H1 (cell line): ENCODE measurements around the gene CHPF2. TPM values are rescaled to one million over a fixed set of nuclear protein-coding genes. Genes with fewer than 3 reads are reported as not detected.
A peak's percentile ranks its signal among the peaks of the same experiment; 100 is the strongest.

Source experiments
- CTCF ChIA-PET: fragments of 300-600 bp; sonication (Branson Sonifier 250); formaldehyde crosslinking; loops from one replicate; lab custom pipeline; 2021; ENCODE audit not compliant: partially characterized antibody; lab: Charles Lee
- POLR2A ChIA-PET: fragments of 300-600 bp; sonication (Branson Sonifier 250); formaldehyde crosslinking; loops from one replicate; lab custom pipeline; 2021; ENCODE audit warnings: inconsistent platforms; ENCODE audit not compliant: partially characterized antibody; lab: Charles Lee
- DNase-seq, 2 experiments: peaks; one replicate each; pipeline versions ENCODE4 v3.0.0 to v3.0.0-alpha.2; 2010 to 2022; ENCODE audit warnings: low spot score in 2 of 2, low read depth in 1 of 2, mixed read lengths in 1 of 2
- FAIRE-seq: peaks from 2 replicates; lab custom pipeline; 2011; peaks lifted over from hg19 to GRCh38; lab: Jason Lieb, UNC
- H2AFZ ChIP-seq: 2 replicates; pipeline ENCODE4 v1.8.1; 2012; ENCODE audit warnings: low read length, inconsistent platforms
- H2AK5ac ChIP-seq: 2 replicates; pipeline ENCODE4 v1.6.1; 2013; ENCODE audit warnings: low read depth, low read length
- H2BK120ac ChIP-seq: replicated peaks from 2 replicates; pipeline ENCODE3; 2013; ENCODE audit warnings: low read depth, low read length, inconsistent platforms
- H2BK12ac ChIP-seq: 2 replicates; pipeline ENCODE4 v1.6.1; 2013; ENCODE audit warnings: low read depth, low read length
- H2BK15ac ChIP-seq: 2 replicates; pipeline ENCODE4 v1.6.1; 2013; ENCODE audit warnings: low read length
- H2BK20ac ChIP-seq: 2 replicates; pipeline ENCODE4 v1.6.1; 2013; ENCODE audit warnings: low read length
- H2BK5ac ChIP-seq: 2 replicates; pipeline ENCODE4 v1.6.1; 2013; ENCODE audit warnings: low read depth, low read length
- H3K14ac ChIP-seq: 2 replicates; pipeline ENCODE4 v1.6.1; 2013; ENCODE audit warnings: inconsistent platforms; ENCODE audit not compliant: insufficient read length
- H3K18ac ChIP-seq: 2 replicates; pipeline ENCODE4 v1.6.1; 2013; ENCODE audit warnings: low read length; ENCODE audit errors: extremely low read depth
- H3K23ac ChIP-seq: 2 replicates; pipeline ENCODE4 v1.6.1; 2013; ENCODE audit warnings: inconsistent platforms; ENCODE audit not compliant: insufficient read length
- H3K23me2 ChIP-seq: 2 replicates; pipeline ENCODE4 v1.6.1; 2013; ENCODE audit warnings: low read depth, low read length
- H3K27ac ChIP-seq: 2 replicates; pipeline ENCODE4 v1.6.1; 2011; ENCODE audit warnings: low read depth, low read length, inconsistent platforms
- H3K27me3 ChIP-seq, 4 experiments: replicated peaks in 1 of 4; 1 replicate in 1 of 4; 2 replicates in 3 of 4; pipeline versions ENCODE4 v1.6.1 to v1.8.1; 2011 to 2013; ENCODE audit warnings: low read length in 3 of 4, mild to moderate bottlenecking in 3 of 4, inconsistent platforms in 2 of 4, mixed read lengths in 2 of 4, moderate library complexity in 1 of 4; ENCODE audit not compliant: control insufficient read depth in 3 of 4, insufficient read depth in 3 of 4; ENCODE audit errors: extremely low read depth in 1 of 4
- H3K36me3 ChIP-seq, 4 experiments: 2 replicates each; pipeline versions ENCODE4 v1.6.1 to v1.8.1; 2011 to 2013; ENCODE audit warnings: mild to moderate bottlenecking in 4 of 4, low read length in 3 of 4, moderate library complexity in 2 of 4, control low read depth in 1 of 4, inconsistent platforms in 1 of 4; ENCODE audit not compliant: insufficient read depth in 4 of 4, control insufficient read depth in 2 of 4
- H3K4ac ChIP-seq: replicated peaks from 2 replicates; pipeline ENCODE3; 2013; ENCODE audit warnings: low read length, low read depth, mixed read lengths, inconsistent platforms; ENCODE audit not compliant: insufficient read length
- H3K4me1 ChIP-seq, 4 experiments: replicated peaks in 1 of 4; 1 replicate in 1 of 4; 2 replicates in 3 of 4; pipeline versions ENCODE4 v1.6.1 to v1.8.1; 2011 to 2013; ENCODE audit warnings: low read length in 3 of 4, inconsistent platforms in 2 of 4, mixed read lengths in 1 of 4; ENCODE audit not compliant: insufficient read depth in 4 of 4, control insufficient read depth in 3 of 4
- H3K4me2 ChIP-seq, 2 experiments: 2 replicates each; pipeline versions ENCODE4 v1.6.1 to v1.8.1; 2011 to 2013; ENCODE audit warnings: low read depth in 2 of 2, low read length in 2 of 2, control low read depth in 1 of 2, inconsistent platforms in 1 of 2, mild to moderate bottlenecking in 1 of 2; ENCODE audit not compliant: insufficient read depth in 1 of 2
- H3K4me3 ChIP-seq, 4 experiments: fragments of 200-600, 300-600 bp in 1 of 4; sonication (generic), shearing (Covaris generic), sonication (Bioruptor Twin) in 1 of 4; 2 replicates each; pipeline versions ENCODE4 v1.5.1 to v1.8.1; 2011 to 2016; ENCODE audit warnings: low read length in 4 of 4, low read depth in 3 of 4, control low read depth in 2 of 4, inconsistent platforms in 2 of 4, mild to moderate bottlenecking in 2 of 4, mixed read lengths in 1 of 4, moderate library complexity in 1 of 4; ENCODE audit not compliant: insufficient read depth in 2 of 4; ENCODE audit errors: extremely low read depth in 1 of 4
- H3K56ac ChIP-seq: replicated peaks from 2 replicates; pipeline ENCODE3; 2013; ENCODE audit warnings: low read depth, mild to moderate bottlenecking, mixed read lengths, low read length, inconsistent platforms; ENCODE audit not compliant: insufficient read length
- H3K79me1 ChIP-seq: 2 replicates; pipeline ENCODE4 v1.6.1; 2013; ENCODE audit warnings: low read depth, low read length, control low read depth
- H3K79me2 ChIP-seq, 2 experiments: 2 replicates each; pipeline versions ENCODE4 v1.6.1 to v1.8.1; 2012 to 2013; ENCODE audit warnings: low read length in 2 of 2, mild to moderate bottlenecking in 2 of 2, inconsistent platforms in 1 of 2; ENCODE audit not compliant: insufficient read depth in 2 of 2, control insufficient read depth in 1 of 2
- H3K9ac ChIP-seq, 4 experiments: replicated peaks in 1 of 4; 1 replicate in 1 of 4; 2 replicates in 3 of 4; pipeline versions ENCODE4 v1.6.1 to v1.8.1; 2011 to 2013; ENCODE audit warnings: low read depth in 3 of 4, low read length in 3 of 4, control low read depth in 2 of 4, mild to moderate bottlenecking in 2 of 4, moderate library complexity in 2 of 4, inconsistent platforms in 1 of 4; ENCODE audit errors: extremely low read depth in 1 of 4
- H3K9me3 ChIP-seq, 2 experiments: 2 replicates each; pipeline versions ENCODE4 v1.6.1 to v1.8.1; 2012 to 2013; ENCODE audit warnings: mild to moderate bottlenecking in 2 of 2, moderate library complexity in 2 of 2, control low read depth in 1 of 2, inconsistent platforms in 1 of 2, low read depth in 1 of 2, low read length in 1 of 2, mixed read lengths in 1 of 2; ENCODE audit not compliant: insufficient read depth in 2 of 2
- H4K20me1 ChIP-seq, 2 experiments: replicated peaks in 1 of 2; 2 replicates each; pipeline versions ENCODE3 to v1.8.1; 2011 to 2013; ENCODE audit warnings: inconsistent platforms in 2 of 2, low read length in 2 of 2, mild to moderate bottlenecking in 1 of 2; ENCODE audit not compliant: insufficient read depth in 2 of 2, control insufficient read depth in 1 of 2
- H4K5ac ChIP-seq: 2 replicates; pipeline ENCODE4 v1.6.1; 2013; ENCODE audit warnings: low read length, low read depth, mixed read lengths, inconsistent platforms; ENCODE audit not compliant: insufficient read length
- H4K8ac ChIP-seq: 2 replicates; pipeline ENCODE4 v1.8.0; 2013; ENCODE audit warnings: mild to moderate bottlenecking, moderate library complexity, low read length, inconsistent platforms; ENCODE audit not compliant: insufficient read depth; ENCODE audit errors: extremely low read depth
- H4K91ac ChIP-seq: replicated peaks from 2 replicates; pipeline ENCODE3; 2013; ENCODE audit warnings: low read length, mixed read lengths, inconsistent platforms; ENCODE audit not compliant: insufficient read length
- EP300 ChIP-seq, 2 experiments: IDR thresholded peaks; 1 replicate in 1 of 2; 2 replicates in 1 of 2; pipeline ENCODE4 v1.6.1; 2011 to 2012; ENCODE audit warnings: low read depth in 2 of 2, low read length in 2 of 2, mild to moderate bottlenecking in 2 of 2, borderline replicate concordance in 1 of 2, inconsistent platforms in 1 of 2, moderate library complexity in 1 of 2
- TAF7 ChIP-seq: optimal IDR thresholded peaks from 2 replicates; pipeline ENCODE3; 2011; ENCODE audit warnings: low read depth, mild to moderate bottlenecking, inconsistent platforms, low read length, moderate library complexity, borderline replicate concordance
- WGBS, 2 experiments: shearing (Covaris generic) in 1 of 2; methylation state at CpG; one replicate each; pipeline versions ENCODE4 v1.1.6 to v1.1.7; 2013 to 2015; ENCODE audit warnings: low lambda C conversion rate in 2 of 2, mixed read lengths in 2 of 2, inconsistent platforms in 1 of 2, low coverage in 1 of 2, missing lambda C conversion rate in 1 of 2; ENCODE audit not compliant: insufficient replicate concordance in 2 of 2, insufficient coverage in 1 of 2, insufficient read length in 1 of 2; ENCODE audit errors: extremely low coverage in 1 of 2, missing lambda C conversion rate in 1 of 2; 5-methylcytosine and 5-hydroxymethylcytosine counted together
- polyA plus RNA-seq, 7 experiments: library from polyadenylated mRNA; depleted of rRNA in 3 of 7; stranded (reverse) in 5 of 7; unstranded in 2 of 7; fragments of >200 nt in 5 of 7; fragments of 200-250 nt in 2 of 7; gene quantifications; 1 replicate in 5 of 7; 2 replicates in 1 of 7; 4 replicates in 1 of 7; pipeline versions ENCODE4 v1.2.1 to v1.2.3, GENCODE V29; 2011 to 2013; ENCODE audit warnings: missing spikeins in 2 of 7, mixed read lengths in 2 of 7
- total RNA-seq: library from RNA; stranded (reverse); fragmentation: NEBNext Ultra II Directional; extraction: Animal tissue kit (Norgen Biotek cat#: 25700); gene quantifications from 2 replicates; pipeline ENCODE4 v1.2.1, GENCODE V29; 2021

The CHPF2 gene
- total and polyA plus RNA-seq, 2 of the 8 experiments (the other 6 are each of a cell fraction or from before 2014, with no cell fraction given) = 14.4 to 20.6 TPM

GRCh38 chr7:151241755-151242096 is 9.4 kb downstream of the CHPF2 start:
- H3K23ac ChIP-seq = no peak overlapping the region
- H4K8ac ChIP-seq = no peak overlapping the region
- H2BK5ac ChIP-seq = no peak overlapping the region
- peaks cover 2 to 10% (median 3%) of the 10 kb centered on the region in 4 experiments; a peak in 6 of 8 replicates for H3K36me3 ChIP-seq
- no peak overlapping the region for H2BK20ac ChIP-seq
- H3K23me2 ChIP-seq = peaks cover 8% of the 10 kb centered on the region; the same call in 1 of the 2 replicates
- DNase-seq (no peak), FAIRE-seq (no peak)
- H3K4ac ChIP-seq = no peak overlapping the region
- H2BK120ac ChIP-seq = no peak overlapping the region
- no peaks in the 10 kb centered on the region for H3K9me3 ChIP-seq
- H2BK12ac ChIP-seq = 0 out of 2 replicates have a peak overlapping the region, but pooled peaks have one; percentile 39
- H4K20me1 ChIP-seq = peaks cover 0 to 10% of the 10 kb centered on the region in 2 experiments
- no peak overlapping the region for H3K27ac ChIP-seq
- WGBS, 2 experiments = 98% methylated on average over 9 of the region's 9 CpGs; no CpG with 5 or more reads in 1 of the 2 experiments
- H3K14ac ChIP-seq = no peak overlapping the region
- ChIA-PET POLR2A (interaction anchor here (0.7 to 5.7 kb wide), 4 partner anchors 8 to 44 kb away, joined by 3 to 22 read pairs (median 13); partner anchors contain the start of genes ABCF2 and CHPF2), CTCF (interaction anchor here (1.0 to 5.1 kb wide), 7 partner anchors 7 to 117 kb away, joined by 3 to 71 read pairs (median 20); partner anchors contain the start of genes ABCF2 and CHPF2)
- H3K18ac ChIP-seq = no peak overlapping the region
- no peak overlapping the region for H4K91ac ChIP-seq
- H3K9ac ChIP-seq = no peak overlapping the region
- H3K79me1 ChIP-seq = peaks cover 5% of the 10 kb centered on the region; the same call in 1 of the 2 replicates
- H3K4me2 ChIP-seq = no peak overlapping the region
- H3K79me2 ChIP-seq = no peaks in the 10 kb centered on the region
- H3K56ac ChIP-seq = no peak overlapping the region
- no peak overlapping the region for H2AK5ac ChIP-seq
- H2BK15ac ChIP-seq = no peak overlapping the region
- peaks cover 3 to 20% (median 18%) of the 10 kb centered on the region in 4 experiments for H3K27me3 ChIP-seq
- peaks cover 0 to 28% (median 20%) of the 10 kb centered on the region in 4 experiments; a peak in 6 of 7 replicates for H3K4me1 ChIP-seq
- H4K5ac ChIP-seq = no peak overlapping the region
- H2AFZ ChIP-seq = no peak overlapping the region
- H3K4me3 ChIP-seq = no peak overlapping the region
- no peak for TF ChIP-seq EP300 (IDR thresholded peaks at IDR 0.05; ENCODE audit: borderline replicate concordance in 1 of 2, low read depth in 2 of 2, low read length in 2 of 2)
- no peak for TF ChIP-seq TAF7
